ENCODE results near the gene CEP89.
"Not testable (repeated sequence)": the region's sequence is repeated elsewhere in the genome, so short reads cannot be mapped to it uniquely, and the experiment has no call there.

Gene CEP89

GRCh38 chr19:32902448-32902847 lies 69.3 kb downstream of the CEP89 start:
- Histone ChIP-seq H3K4me1 (ENCODE audit: insufficient read depth, low read length) (no peaks in the 10 kb centered on the region), H3K27me3 (ENCODE audit: insufficient read depth, low read length) (no peaks in the 10 kb centered on the region), H2AFZ (ENCODE audit: low read depth, low read length) (no peak overlapping the region), H3K9me3 (ENCODE audit: low read length) (peaks cover 10% of the 10 kb centered on the region), H3K4me3 (ENCODE audit: low read length) (no peak overlapping the region), H3K36me3 (ENCODE audit: insufficient read depth, low read length) (peaks cover 38% of the 10 kb centered on the region)

DNA sequence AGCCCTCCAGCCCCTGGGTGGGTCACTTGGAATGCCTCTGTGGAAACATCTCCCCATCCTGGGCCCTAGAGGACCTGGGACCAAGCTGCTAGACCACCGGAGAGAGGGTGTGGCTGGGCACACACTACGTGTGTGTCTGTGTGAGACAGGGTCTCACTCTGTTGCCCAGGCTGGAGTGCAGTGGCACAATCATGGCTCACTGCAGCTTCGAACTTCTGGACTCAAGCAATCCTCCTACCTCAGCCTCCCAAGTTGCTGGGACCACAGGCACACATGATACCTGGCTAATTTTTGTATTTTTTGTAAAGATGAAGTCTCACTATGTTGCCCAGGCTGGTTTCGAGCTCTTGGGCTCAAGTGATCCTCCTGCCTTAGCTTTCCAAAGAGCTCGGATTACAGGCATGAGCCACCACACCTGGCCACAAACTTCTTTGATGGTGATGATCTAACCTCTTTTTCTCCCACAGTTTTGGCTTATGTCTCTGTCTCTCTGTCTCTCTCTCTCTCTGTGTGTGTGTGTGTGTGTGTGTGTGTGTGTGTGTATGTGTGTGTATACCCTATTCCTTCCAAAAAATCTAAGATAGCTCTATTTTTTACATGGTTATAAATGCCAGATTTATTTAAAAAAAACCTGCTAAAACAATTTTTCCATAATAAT lies 70.1 kb downstream of the CEP89 start:
- H3K36me3 ChIP-seq (ENCODE audit: insufficient read depth, low read length) = peaks cover 35% of the 10 kb centered on the region
- H3K4me1 ChIP-seq (ENCODE audit: insufficient read depth, low read length) = no peaks in the 10 kb centered on the region
- no peak overlapping the region for H3K4me3 ChIP-seq (ENCODE audit: low read length)
- H3K27me3 ChIP-seq (ENCODE audit: insufficient read depth, low read length) = no peaks in the 10 kb centered on the region
- peaks cover 7% of the 10 kb centered on the region for H3K9me3 ChIP-seq (ENCODE audit: low read length)
- no peak overlapping the region for H2AFZ ChIP-seq (ENCODE audit: low read depth, low read length)

- no peak overlapping the region for H2AFZ ChIP-seq (ENCODE audit: low read depth, low read length)
- peaks cover 17% of the 10 kb centered on the region for H3K9me3 ChIP-seq (ENCODE audit: low read length)
- no peaks in the 10 kb centered on the region for H3K27me3 ChIP-seq (ENCODE audit: insufficient read depth, low read length)
- H3K36me3 ChIP-seq (ENCODE audit: insufficient read depth, low read length) = peaks cover 26% of the 10 kb centered on the region
- H3K4me3 ChIP-seq (ENCODE audit: low read length) = no peak overlapping the region
- H3K4me1 ChIP-seq (ENCODE audit: insufficient read depth, low read length) = no peaks in the 10 kb centered on the region
Measured at GRCh38 chr19:32896516-32897214, 75.1 kb downstream of the CEP89 start.

- peaks cover 19% of the 10 kb centered on the region for H3K36me3 ChIP-seq (ENCODE audit: insufficient read depth, low read length)
- no peaks in the 10 kb centered on the region for H3K4me1 ChIP-seq (ENCODE audit: insufficient read depth, low read length)
- H3K27me3 ChIP-seq (ENCODE audit: insufficient read depth, low read length) = no peaks in the 10 kb centered on the region
- peaks cover 23% of the 10 kb centered on the region for H3K9me3 ChIP-seq (ENCODE audit: low read length)
- H2AFZ ChIP-seq (ENCODE audit: low read depth, low read length) = no peak overlapping the region
- H3K4me3 ChIP-seq (ENCODE audit: low read length) = no peak overlapping the region
Measured at GRCh38 chr19:32895384-32895783, 76.4 kb downstream of the CEP89 start.

DNA sequence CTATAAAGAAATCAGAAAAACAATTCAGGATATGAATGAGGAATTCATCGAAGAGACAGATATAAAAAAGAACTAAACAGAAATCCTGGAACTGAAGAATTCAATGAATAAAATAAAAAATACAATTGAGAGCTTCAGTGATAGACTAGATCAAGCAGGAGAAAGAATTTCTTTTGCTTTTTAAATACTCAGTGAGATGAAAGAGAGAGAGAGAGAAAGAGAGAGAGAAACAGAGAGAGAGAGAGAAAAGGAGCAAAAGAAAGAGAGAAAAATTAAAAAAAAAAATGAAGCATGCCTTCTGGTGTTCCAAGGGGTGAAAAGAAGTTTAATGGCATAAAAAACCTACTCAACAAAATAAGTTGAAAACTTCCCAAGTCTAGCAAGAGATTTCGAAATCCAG lies 80.1 kb downstream of the CEP89 start:
- H3K4me1 ChIP-seq (ENCODE audit: insufficient read depth, low read length) = no peaks in the 10 kb centered on the region
- no peak overlapping the region for H2AFZ ChIP-seq (ENCODE audit: low read depth, low read length)
- no peaks in the 10 kb centered on the region for H3K27me3 ChIP-seq (ENCODE audit: insufficient read depth, low read length)
- H3K9me3 ChIP-seq (ENCODE audit: low read length) = peaks cover 24% of the 10 kb centered on the region
- peaks cover 6% of the 10 kb centered on the region for H3K36me3 ChIP-seq (ENCODE audit: insufficient read depth, low read length)
- no peak overlapping the region for H3K4me3 ChIP-seq (ENCODE audit: low read length)

DNA sequence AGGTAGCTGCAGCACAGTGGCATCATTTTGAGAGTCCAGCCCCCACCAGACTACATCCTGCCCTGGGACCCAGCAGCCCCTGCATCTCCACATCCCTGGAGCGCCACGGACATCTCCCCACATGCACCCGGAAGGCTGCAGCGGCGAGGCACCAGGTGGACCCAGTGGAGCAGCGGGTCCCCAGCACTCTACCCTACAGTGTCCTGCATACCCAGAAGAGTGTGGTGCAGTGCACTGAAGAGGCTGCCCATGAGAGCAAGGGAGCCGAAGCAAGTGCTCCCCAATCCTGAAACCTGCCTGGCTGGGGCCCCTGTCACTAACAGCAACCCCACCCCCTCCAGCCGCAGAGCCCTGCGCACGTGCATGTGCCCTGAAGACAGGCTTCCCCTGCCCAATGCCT lies 80.9 kb downstream of the CEP89 start:
- peaks cover 24% of the 10 kb centered on the region for H3K9me3 ChIP-seq (ENCODE audit: low read length)
- no peaks in the 10 kb centered on the region for H3K4me1 ChIP-seq (ENCODE audit: insufficient read depth, low read length)
- H3K36me3 ChIP-seq (ENCODE audit: insufficient read depth, low read length) = peaks cover 12% of the 10 kb centered on the region
- no peak overlapping the region for H3K4me3 ChIP-seq (ENCODE audit: low read length)
- no peaks in the 10 kb centered on the region for H3K27me3 ChIP-seq (ENCODE audit: insufficient read depth, low read length)
- H2AFZ ChIP-seq (ENCODE audit: low read depth, low read length) = no peak overlapping the region

DNA sequence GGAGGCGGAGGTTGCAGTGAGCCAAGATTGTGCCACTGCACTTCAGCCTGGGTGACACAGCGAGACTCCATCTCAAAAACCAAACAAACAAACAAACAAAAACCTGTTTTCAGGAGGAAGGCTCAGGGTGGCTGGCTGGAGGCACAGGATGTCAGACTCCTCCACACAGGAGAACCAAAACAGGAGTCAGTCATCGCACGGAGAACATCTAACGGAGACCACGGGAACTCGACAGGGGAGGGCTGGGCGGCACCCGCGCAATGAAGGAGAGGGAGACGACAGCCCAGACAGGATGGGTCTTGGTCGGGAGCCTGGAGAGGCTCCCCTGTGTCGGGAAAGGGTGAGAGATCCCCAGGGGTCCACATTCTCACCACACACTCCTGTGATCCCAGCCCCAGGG lies 81.4 kb downstream of the CEP89 start:
- no peaks in the 10 kb centered on the region for H3K4me1 ChIP-seq (ENCODE audit: insufficient read depth, low read length)
- peaks cover 24% of the 10 kb centered on the region for H3K9me3 ChIP-seq (ENCODE audit: low read length)
- no peak overlapping the region for H2AFZ ChIP-seq (ENCODE audit: low read depth, low read length)

GRCh38 chr19:32889137-32889934 lies 82.4 kb downstream of the CEP89 start:
- H3K36me3 ChIP-seq (ENCODE audit: insufficient read depth, low read length) = peaks cover 13% of the 10 kb centered on the region
- no peak overlapping the region for H2AFZ ChIP-seq (ENCODE audit: low read depth, low read length)
- no peak overlapping the region for H3K4me3 ChIP-seq (ENCODE audit: low read length)
- H3K9me3 ChIP-seq (ENCODE audit: low read length) = peaks cover 23% of the 10 kb centered on the region
- H3K4me1 ChIP-seq (ENCODE audit: insufficient read depth, low read length) = no peaks in the 10 kb centered on the region
- no peaks in the 10 kb centered on the region for H3K27me3 ChIP-seq (ENCODE audit: insufficient read depth, low read length)

More for the DNA sequence above, 81.4 kb downstream of the CEP89 start:
- H3K4me3 ChIP-seq (ENCODE audit: low read length) = no peak overlapping the region
- H3K27me3 ChIP-seq (ENCODE audit: insufficient read depth, low read length) = no peaks in the 10 kb centered on the region
- H3K36me3 ChIP-seq (ENCODE audit: insufficient read depth, low read length) = peaks cover 13% of the 10 kb centered on the region

DNA sequence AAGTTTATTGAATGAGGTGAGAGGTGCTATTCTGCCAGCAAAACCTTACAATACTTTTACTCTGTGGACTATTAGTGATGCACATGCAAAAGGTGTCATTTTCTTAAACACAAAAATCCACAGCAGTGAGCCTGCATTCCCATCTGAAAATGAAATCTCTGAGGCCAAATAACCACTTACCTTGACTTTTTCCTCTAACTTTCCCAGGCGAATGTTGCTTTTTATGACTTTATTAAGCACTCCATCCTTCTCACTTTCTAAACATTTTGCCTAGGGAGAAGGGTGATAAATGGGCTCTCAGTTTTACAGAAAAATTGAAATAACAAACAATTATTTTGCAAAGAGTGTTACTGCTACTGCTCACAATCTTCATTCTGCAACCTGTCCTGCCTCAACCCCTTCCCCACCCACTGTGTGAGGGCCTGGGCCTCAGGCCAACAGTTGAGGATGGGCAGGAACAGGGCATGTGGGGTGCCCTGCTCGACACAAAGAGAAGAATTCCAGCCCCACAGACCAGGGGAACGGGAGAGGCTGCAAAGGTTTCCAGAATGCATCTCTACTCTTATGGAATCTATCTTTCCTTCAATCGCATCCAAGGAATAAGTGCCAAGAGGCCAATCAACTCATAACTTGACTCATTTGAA lies 84.1 kb downstream of the CEP89 start:
- H3K4me1 ChIP-seq (ENCODE audit: insufficient read depth, low read length) = no peaks in the 10 kb centered on the region
- H3K27me3 ChIP-seq (ENCODE audit: insufficient read depth, low read length) = no peaks in the 10 kb centered on the region
- peaks cover 12% of the 10 kb centered on the region for H3K9me3 ChIP-seq (ENCODE audit: low read length)
- H3K36me3 ChIP-seq (ENCODE audit: insufficient read depth, low read length) = peaks cover 13% of the 10 kb centered on the region
- no peak overlapping the region for H2AFZ ChIP-seq (ENCODE audit: low read depth, low read length)
- H3K4me3 ChIP-seq (ENCODE audit: low read length) = no peak overlapping the region

- peaks cover 17% of the 10 kb centered on the region for H3K36me3 ChIP-seq (ENCODE audit: insufficient read depth, low read length)
Measured at GRCh38 chr19:32886241-32886640, 85.5 kb downstream of the CEP89 start.

GRCh38 chr19:32885255-32885654 lies 86.5 kb downstream of the CEP89 start:
- H2AFZ ChIP-seq (ENCODE audit: low read depth, low read length); H3K27me3 ChIP-seq (ENCODE audit: insufficient read depth, low read length); H3K9me3 ChIP-seq (ENCODE audit: low read length): not testable (repeated sequence)

More at GRCh38 chr19:32886241-32886640, 85.5 kb downstream of the CEP89 start:
- H2AFZ ChIP-seq (ENCODE audit: low read depth, low read length) = no peak overlapping the region
- no peaks in the 10 kb centered on the region for H3K27me3 ChIP-seq (ENCODE audit: insufficient read depth, low read length)
- no peak overlapping the region for H3K4me3 ChIP-seq (ENCODE audit: low read length)
- H3K9me3 ChIP-seq (ENCODE audit: low read length) = peaks cover 7% of the 10 kb centered on the region
- no peaks in the 10 kb centered on the region for H3K4me1 ChIP-seq (ENCODE audit: insufficient read depth, low read length)

GRCh38 chr19:32881766-32882165 lies 90.0 kb downstream of the CEP89 start:
- no peak overlapping the region for H3K4me3 ChIP-seq (ENCODE audit: low read length)
- H3K36me3 ChIP-seq (ENCODE audit: insufficient read depth, low read length) = peaks cover 28% of the 10 kb centered on the region
- H2AFZ ChIP-seq (ENCODE audit: low read depth, low read length) = no peak overlapping the region
- H3K4me1 ChIP-seq (ENCODE audit: insufficient read depth, low read length) = no peaks in the 10 kb centered on the region
- H3K27me3 ChIP-seq (ENCODE audit: insufficient read depth, low read length) = no peaks in the 10 kb centered on the region
- no peaks in the 10 kb centered on the region for H3K9me3 ChIP-seq (ENCODE audit: low read length)

More at GRCh38 chr19:32885255-32885654, 86.5 kb downstream of the CEP89 start:
- H3K36me3 ChIP-seq (ENCODE audit: insufficient read depth, low read length) = peaks cover 17% of the 10 kb centered on the region
- H3K4me1 ChIP-seq (ENCODE audit: insufficient read depth, low read length); H3K4me3 ChIP-seq (ENCODE audit: low read length): not testable (repeated sequence)

GRCh38 chr19:32880622-32881021 lies 91.1 kb downstream of the CEP89 start:
- H3K36me3 ChIP-seq (ENCODE audit: insufficient read depth, low read length) = peaks cover 21% of the 10 kb centered on the region
- no peak overlapping the region for H2AFZ ChIP-seq (ENCODE audit: low read depth, low read length)
- H3K4me3 ChIP-seq (ENCODE audit: low read length) = no peak overlapping the region
- no peaks in the 10 kb centered on the region for H3K27me3 ChIP-seq (ENCODE audit: insufficient read depth, low read length)
- H3K4me1 ChIP-seq (ENCODE audit: insufficient read depth, low read length) = no peaks in the 10 kb centered on the region
- no peaks in the 10 kb centered on the region for H3K9me3 ChIP-seq (ENCODE audit: low read length)
